Stimulated activated CD8-positive, alpha-beta memory T cell treated with anti-CD3 and anti-CD28 coated beads, Interleukin-4, amount 100 ng/mL, for 1 hour (primary cell): Measurements from ENCODE around the gene HHATL.

Source experiments
- DNase-seq, 2 donors: peaks; one replicate each; pipeline ENCODE4 v3.0.0-alpha.2; 2020; ENCODE audit warnings: low read depth in 2 of 2, low spot score in 1 of 2

The HHATL gene

GRCh38 chr3:42713747-42714146, 11.1 kb upstream of the HHATL start:
- DNase-seq: no peak

DNA sequence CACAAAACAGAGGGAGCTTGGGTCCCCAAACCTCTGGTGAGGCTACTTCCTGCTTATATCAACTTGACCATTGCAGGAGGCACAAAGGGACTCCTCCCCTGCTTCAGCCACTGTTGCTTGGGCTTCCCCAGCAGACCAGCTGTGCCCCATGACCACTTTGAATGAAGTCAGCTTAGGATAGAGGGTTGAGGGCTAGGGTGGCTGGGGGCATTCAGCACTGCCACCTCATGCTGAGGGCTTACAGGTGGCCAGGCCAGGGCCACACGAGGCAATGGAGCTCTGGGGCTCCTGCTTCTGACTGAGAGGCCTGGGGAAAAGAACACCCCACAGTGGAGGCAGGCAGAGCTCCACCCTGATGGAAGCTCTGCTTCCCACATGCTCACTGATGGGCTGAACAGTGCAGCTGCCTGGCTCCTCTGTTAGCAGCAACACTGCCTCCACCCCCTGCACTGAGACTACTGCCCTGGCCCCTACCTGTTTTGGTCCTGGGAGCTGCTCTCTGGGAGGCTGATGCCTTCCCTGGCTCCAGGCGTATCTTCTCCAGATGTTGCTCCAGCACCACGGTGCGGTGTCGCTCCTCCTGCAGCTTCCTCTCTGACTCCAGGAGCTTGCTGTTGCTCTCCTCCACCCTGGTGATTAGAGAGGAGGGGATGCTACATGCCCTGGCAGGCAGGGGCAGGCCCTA, 10.2 kb upstream of the HHATL start:
- DNase-seq: no peak

DNA sequence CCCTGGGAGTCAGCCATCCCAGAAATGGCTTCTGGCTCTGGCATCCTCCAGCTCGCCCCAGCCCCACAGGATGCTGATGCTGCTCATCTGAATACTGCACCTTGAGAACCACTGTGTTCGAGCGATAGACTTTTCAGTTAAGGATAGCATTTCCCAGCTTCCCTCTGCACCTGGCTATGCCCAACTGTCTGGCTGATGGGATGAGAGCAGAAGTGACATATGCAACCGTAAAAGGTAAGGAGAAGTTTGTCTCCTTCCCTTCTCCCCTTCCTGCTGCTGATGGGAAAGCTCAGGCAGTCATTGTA, 9.7 kb upstream of the HHATL start:
- no peak for DNase-seq

GRCh38 chr3:42711491-42712343, 9.1 kb upstream of the HHATL start:
- DNase-seq: no peak

- no peak for DNase-seq
Measured at GRCh38 chr3:42710323-42711021, 7.9 kb upstream of the HHATL start.

- no peak for DNase-seq
Measured at GRCh38 chr3:42709621-42710020, 7.0 kb upstream of the HHATL start.

- no peak for DNase-seq
Measured at GRCh38 chr3:42708611-42709151, 6.1 kb upstream of the HHATL start.

GRCh38 chr3:42707620-42708355, 5.2 kb upstream of the HHATL start:
- DNase-seq: no peak

DNA sequence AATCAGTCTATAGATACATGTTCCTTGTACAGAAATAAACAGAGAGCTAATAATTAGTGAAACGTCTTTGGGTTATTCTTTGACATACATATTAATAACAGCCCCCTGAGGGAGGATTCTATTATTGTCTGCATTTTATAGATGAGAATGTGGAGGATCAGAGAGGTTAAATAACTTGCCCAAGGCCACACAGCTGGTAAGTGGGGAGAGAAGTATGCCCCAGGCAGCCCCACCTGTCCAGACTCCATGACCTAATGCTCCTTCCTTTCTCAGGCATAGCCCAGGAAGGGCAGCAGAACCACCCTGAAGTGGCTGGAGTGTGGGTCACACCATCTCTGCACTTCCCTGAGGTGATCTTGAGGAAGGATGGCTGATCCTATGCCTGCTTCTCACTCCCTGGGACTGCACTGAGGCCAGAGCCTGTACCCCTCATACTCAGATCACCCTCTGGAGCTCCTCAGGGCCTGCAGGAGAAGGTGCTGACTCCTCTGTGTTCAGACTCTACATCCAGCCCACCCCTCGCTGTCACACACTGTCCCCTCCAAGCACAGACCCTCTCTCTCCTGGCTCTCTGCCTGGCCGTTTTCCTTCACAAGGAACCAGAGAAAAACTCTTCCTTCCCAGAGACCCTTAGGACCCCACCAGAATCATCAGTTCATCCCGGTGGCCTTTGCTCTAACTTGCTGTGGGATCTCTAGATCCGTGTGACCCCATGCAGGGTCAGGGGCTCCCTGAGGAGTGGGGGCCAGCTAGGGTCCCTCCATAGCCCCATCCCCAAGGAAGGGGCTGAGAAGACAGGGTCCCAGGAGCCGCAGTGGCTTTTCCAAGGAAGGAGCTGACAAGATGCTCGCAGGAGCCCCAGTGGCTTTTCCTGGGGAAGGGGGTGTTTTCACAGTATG, 4.4 kb upstream of the HHATL start:
- no peak for DNase-seq

- no peak for DNase-seq
Measured at GRCh38 chr3:42705962-42706585, 3.5 kb upstream of the HHATL start.

- DNase-seq: no peak
Measured at GRCh38 chr3:42705058-42705767, 2.6 kb upstream of the HHATL start.

DNA sequence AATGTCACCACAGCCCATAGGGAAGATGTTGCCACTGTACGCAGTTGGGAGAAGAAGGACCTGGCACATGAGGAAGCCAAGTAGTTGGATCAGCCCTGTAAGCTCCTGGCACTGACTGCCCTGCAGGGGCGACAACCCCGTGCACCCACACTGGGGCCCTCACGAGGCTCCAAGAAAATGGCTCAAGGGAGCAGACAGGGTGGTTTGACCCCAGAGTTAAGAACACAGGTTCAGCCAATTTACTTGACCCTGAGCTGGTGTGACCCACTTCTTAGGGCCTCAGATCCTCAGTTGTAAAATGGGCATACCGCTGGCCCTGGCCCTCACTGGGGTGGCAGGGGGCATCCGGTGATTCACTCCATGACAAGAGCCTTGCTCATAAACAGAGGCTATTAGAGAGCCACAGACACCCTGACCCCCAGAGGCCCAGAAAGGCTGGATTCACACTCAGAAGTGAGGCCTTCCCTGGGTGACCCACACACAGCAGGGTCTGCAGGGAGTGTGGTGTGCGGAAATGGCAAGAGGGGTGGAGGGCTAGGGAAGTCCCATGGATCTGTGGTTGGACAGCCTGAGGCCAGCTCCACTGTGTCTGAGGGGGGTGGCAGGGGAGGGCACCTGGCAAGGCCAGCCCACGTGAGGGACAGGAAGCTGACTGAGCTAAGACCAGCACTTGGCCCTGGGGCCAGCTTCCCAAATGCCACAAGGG, 1.7 kb upstream of the HHATL start:
- no peak for DNase-seq

DNA sequence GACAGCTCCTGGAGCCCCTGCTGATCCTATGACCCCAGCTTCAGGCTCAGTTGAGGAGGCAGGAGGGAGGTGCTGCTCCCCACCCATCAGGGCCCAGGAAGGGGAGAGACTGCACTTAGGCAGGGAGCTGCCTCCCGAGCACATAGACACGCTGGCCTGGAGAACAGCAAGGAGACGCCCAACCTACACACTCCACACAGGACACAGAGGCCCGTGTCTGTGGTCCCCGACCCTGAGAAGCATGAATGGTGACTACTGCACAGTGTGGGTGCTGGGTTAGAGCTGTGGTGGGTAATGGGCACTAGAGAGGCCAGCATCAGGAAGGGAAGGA, 1.1 kb upstream of the HHATL start:
- no peak for DNase-seq

- DNase-seq: no peak
Measured at GRCh38 chr3:42702982-42703694, 540 bp upstream of the HHATL start.

DNA sequence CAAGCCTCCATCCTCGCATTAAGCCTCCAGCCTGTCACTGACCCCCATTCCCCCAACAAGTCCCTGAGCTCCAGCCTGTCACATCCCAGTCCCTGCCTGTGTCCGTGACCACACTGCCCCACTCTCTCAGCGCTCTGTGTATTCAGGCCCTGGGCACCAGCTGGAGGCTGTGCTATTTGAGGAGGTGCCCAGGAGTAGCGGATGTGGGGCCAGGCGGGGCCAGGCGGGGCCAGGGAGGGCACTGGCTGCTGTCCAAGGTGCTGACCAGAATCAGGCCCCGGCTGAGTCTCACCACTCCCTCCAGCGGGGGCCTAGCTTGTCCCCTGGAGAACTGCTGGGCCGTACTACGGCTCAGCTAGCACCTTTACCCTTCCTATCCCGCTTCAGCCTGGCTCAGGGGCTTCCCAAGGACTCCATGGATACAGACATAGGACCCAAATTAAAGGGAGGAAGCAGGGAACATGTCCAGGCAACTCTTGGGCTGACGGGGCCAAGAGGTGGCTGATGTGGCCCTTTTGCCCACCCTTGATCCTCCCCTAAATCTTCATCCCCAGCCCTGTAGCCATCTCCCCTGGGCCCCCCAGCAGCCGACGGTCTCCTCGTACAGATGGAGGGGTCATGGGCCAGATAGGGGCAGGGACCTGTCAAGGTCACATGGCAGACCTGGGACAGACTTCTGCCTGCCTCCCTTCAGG, 1.1 kb downstream of the HHATL start:
- DNase-seq: peak; percentile 17 to 21

GRCh38 chr3:42700366-42701288, 2.0 kb downstream of the HHATL start:
- no peak for DNase-seq
